HG03460 (cell line): ENCODE data around the gene TFDP3.

ENCODE experiments used
- ATAC-seq: cut with Tn5 transposase; IDR thresholded peaks from one replicate; pipeline ENCODE4 v1.9.1; 2021; ENCODE audit not compliant: unreplicated experiment

TFDP3 gene

GRCh38 chrX:133218329-133218728, at the start of gene TFDP3:
TFDP3 (minus strand) TSS chrX:133218354; CDS start chrX:133218259, 95 bp downstream.
- no peak for ATAC-seq

GRCh38 chrX:133267621-133268020, 49.5 kb upstream of the TFDP3 start:
- no peak for ATAC-seq

- ATAC-seq, result no peak
These were observed 47.2 kb upstream of the TFDP3 start for GRCh38 chrX:133265331-133265730.

GRCh38 chrX:133258481-133258880, 40.3 kb upstream of the TFDP3 start:
- no peak for ATAC-seq

- no peak for ATAC-seq
These were observed 36.5 kb upstream of the TFDP3 start for GRCh38 chrX:133254666-133255065.

- no peak for ATAC-seq
These were observed 33.0 kb upstream of the TFDP3 start for GRCh38 chrX:133251204-133251603.

GRCh38 chrX:133250184-133251100, 32.3 kb upstream of the TFDP3 start:
- no peak for ATAC-seq

- ATAC-seq, result no peak
These were observed 31.3 kb upstream of the TFDP3 start for GRCh38 chrX:133249266-133250058.

- ATAC-seq, result no peak
These were observed 30.0 kb upstream of the TFDP3 start for GRCh38 chrX:133248177-133248576.

- no peak for ATAC-seq
These were observed 28.8 kb upstream of the TFDP3 start for GRCh38 chrX:133246921-133247320.

GRCh38 chrX:133235830-133236229, 17.7 kb upstream of the TFDP3 start:
- ATAC-seq, result no peak

- ATAC-seq, result no peak
These were observed 14.2 kb upstream of the TFDP3 start for GRCh38 chrX:133232331-133232730.

- ATAC-seq, result no peak
These were observed 11.2 kb upstream of the TFDP3 start for GRCh38 chrX:133229361-133229760.

- ATAC-seq, result no peak
These were observed 2.4 kb downstream of the TFDP3 start for GRCh38 chrX:133215747-133216146.

- ATAC-seq, result no peak
These were observed 3.1 kb downstream of the TFDP3 start for GRCh38 chrX:133215017-133215416.

GRCh38 chrX:133214301-133214700, 3.9 kb downstream of the TFDP3 start:
- ATAC-seq, result no peak

GRCh38 chrX:133213117-133213516, 5.0 kb downstream of the TFDP3 start:
- no peak for ATAC-seq

GRCh38 chrX:133207751-133208150, 10.4 kb downstream of the TFDP3 start:
- ATAC-seq, result no peak

- ATAC-seq, result no peak
These were observed 26.5 kb downstream of the TFDP3 start for GRCh38 chrX:133191739-133192039.

- no peak for ATAC-seq
These were observed 27.0 kb downstream of the TFDP3 start for GRCh38 chrX:133190877-133191738.

GRCh38 chrX:133189195-133189594, 29.0 kb downstream of the TFDP3 start:
- no peak for ATAC-seq
